NCI-H128 (cell line): ENCODE data around the gene SLC6A17.

ENCODE experiments used
- DNase-seq: peaks from one replicate; lab custom pipeline; 2025; ENCODE audit not compliant: unreplicated experiment; lab: John Stamatoyannopoulos, UW

SLC6A17 gene

GRCh38 chr1:110135246-110135645 lies 15.0 kb upstream of the SLC6A17 start:
- no peak for DNase-seq

- DNase-seq: no peak
Observed at GRCh38 chr1:110135666-110136065, 14.6 kb upstream of the SLC6A17 start.

GRCh38 chr1:110136911-110137310 lies 13.4 kb upstream of the SLC6A17 start:
- DNase-seq: peak; percentile 84

GRCh38 chr1:110138956-110139355 lies 11.3 kb upstream of the SLC6A17 start:
- no peak for DNase-seq

GRCh38 chr1:110144366-110144765 lies 5.9 kb upstream of the SLC6A17 start:
- no peak for DNase-seq

GRCh38 chr1:110148961-110149360 lies 1.3 kb upstream of the SLC6A17 start:
- DNase-seq: no peak

- DNase-seq: no peak
Observed at GRCh38 chr1:110151175-110151669, 928 bp downstream of the SLC6A17 start.

- no peak for DNase-seq
Observed at GRCh38 chr1:110152133-110152785, 2.0 kb downstream of the SLC6A17 start.

- DNase-seq: no peak
Observed at GRCh38 chr1:110153407-110153950, 3.2 kb downstream of the SLC6A17 start.

- DNase-seq: no peak
Observed at GRCh38 chr1:110155878-110156522, 5.7 kb downstream of the SLC6A17 start.

GRCh38 chr1:110158261-110158660 lies 8.0 kb downstream of the SLC6A17 start:
- no peak for DNase-seq

GRCh38 chr1:110159168-110159567 lies 8.9 kb downstream of the SLC6A17 start:
- no peak for DNase-seq

- DNase-seq: no peak
Observed at GRCh38 chr1:110160538-110161100, 10.3 kb downstream of the SLC6A17 start.

- no peak for DNase-seq
Observed at GRCh38 chr1:110161165-110161564, 10.9 kb downstream of the SLC6A17 start.

GRCh38 chr1:110161849-110162248 lies 11.6 kb downstream of the SLC6A17 start:
- peak; percentile 45 for DNase-seq

GRCh38 chr1:110163591-110163990 lies 13.3 kb downstream of the SLC6A17 start:
- no peak for DNase-seq

- no peak for DNase-seq
Observed at GRCh38 chr1:110164725-110165350, 14.5 kb downstream of the SLC6A17 start.

- no peak for DNase-seq
Observed at GRCh38 chr1:110165761-110166231, 15.5 kb downstream of the SLC6A17 start.

GRCh38 chr1:110166861-110167260 lies 16.6 kb downstream of the SLC6A17 start:
- DNase-seq: no peak

GRCh38 chr1:110170766-110171733 lies 20.8 kb downstream of the SLC6A17 start:
- DNase-seq: no peak
